Raji (cell line): ENCODE data around the gene KRT33A.

ENCODE experiments used
- POLR2A ChIP-seq: IDR thresholded peaks from 2 replicates; pipeline ENCODE4 v1.6.1; 2011; ENCODE audit warnings: low read depth, low read length, control low read depth; ENCODE audit not compliant: insufficient read depth

The KRT33A gene

GRCh38 chr17:41324180-41325075, 26.2 kb downstream of the KRT33A start:
- no peak for TF ChIP-seq POLR2A

- TF ChIP-seq POLR2A: no peak
Observed at GRCh38 chr17:41322903-41323895, 27.4 kb downstream of the KRT33A start.

GRCh38 chr17:41322094-41322902, 28.3 kb downstream of the KRT33A start:
- no peak for TF ChIP-seq POLR2A

- TF ChIP-seq POLR2A: no peak
Observed at GRCh38 chr17:41318231-41318630, 32.4 kb downstream of the KRT33A start.

GRCh38 chr17:41315814-41316445, 34.7 kb downstream of the KRT33A start:
- TF ChIP-seq POLR2A: no peak

- TF ChIP-seq POLR2A: no peak
Observed at GRCh38 chr17:41315204-41315794, 35.3 kb downstream of the KRT33A start, which contains the start of gene KRTAP17-1. Gene KRTAP17-1 (minus strand): TSS chr17:41315710. CDS start chr17:41315650, 60 bp downstream.

- TF ChIP-seq POLR2A: no peak
Observed at GRCh38 chr17:41311111-41311510, 39.5 kb downstream of the KRT33A start.

GRCh38 chr17:41308918-41309359, 41.7 kb downstream of the KRT33A start, which contains the start of gene KRTAP16-1:
Gene KRTAP16-1 (minus strand): TSS chr17:41309309. CDS start chr17:41309253, 56 bp downstream.
- TF ChIP-seq POLR2A: no peak

- TF ChIP-seq POLR2A: no peak
Observed at GRCh38 chr17:41308251-41308917, 42.2 kb downstream of the KRT33A start.

GRCh38 chr17:41307647-41308046, 43.0 kb downstream of the KRT33A start:
- no peak for TF ChIP-seq POLR2A

GRCh38 chr17:41304091-41304490, 46.5 kb downstream of the KRT33A start:
- no peak for TF ChIP-seq POLR2A

GRCh38 chr17:41302981-41303380, 47.6 kb downstream of the KRT33A start:
- TF ChIP-seq POLR2A: no peak
